ENCODE measurements around the gene LDB3.

The LDB3 gene

DNA sequence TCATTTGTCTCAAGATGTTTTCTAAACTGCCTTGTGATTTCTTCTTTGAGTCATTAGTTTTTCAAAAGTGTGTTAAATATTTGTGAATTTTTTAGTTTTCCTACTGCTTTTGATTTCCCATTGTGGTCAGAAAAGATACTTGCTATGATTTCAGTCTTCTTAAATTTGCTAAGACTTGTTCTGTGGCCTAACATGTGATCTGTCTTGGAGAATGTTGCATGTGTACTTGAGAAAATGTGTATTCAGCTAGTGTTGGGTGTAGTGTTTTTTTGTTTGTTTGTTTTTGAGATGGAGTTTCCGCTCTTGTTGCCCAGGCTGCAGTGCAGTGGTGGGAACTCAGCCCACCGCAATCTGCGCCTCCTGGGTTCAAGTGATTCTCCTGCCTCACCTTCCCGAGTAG, 116.7 kb downstream of the LDB3 start:
- no peak overlapping the region for H3K4me3 ChIP-seq (ENCODE audit: low read depth, low read length)
- TF ChIP-seq, protein P1, sequence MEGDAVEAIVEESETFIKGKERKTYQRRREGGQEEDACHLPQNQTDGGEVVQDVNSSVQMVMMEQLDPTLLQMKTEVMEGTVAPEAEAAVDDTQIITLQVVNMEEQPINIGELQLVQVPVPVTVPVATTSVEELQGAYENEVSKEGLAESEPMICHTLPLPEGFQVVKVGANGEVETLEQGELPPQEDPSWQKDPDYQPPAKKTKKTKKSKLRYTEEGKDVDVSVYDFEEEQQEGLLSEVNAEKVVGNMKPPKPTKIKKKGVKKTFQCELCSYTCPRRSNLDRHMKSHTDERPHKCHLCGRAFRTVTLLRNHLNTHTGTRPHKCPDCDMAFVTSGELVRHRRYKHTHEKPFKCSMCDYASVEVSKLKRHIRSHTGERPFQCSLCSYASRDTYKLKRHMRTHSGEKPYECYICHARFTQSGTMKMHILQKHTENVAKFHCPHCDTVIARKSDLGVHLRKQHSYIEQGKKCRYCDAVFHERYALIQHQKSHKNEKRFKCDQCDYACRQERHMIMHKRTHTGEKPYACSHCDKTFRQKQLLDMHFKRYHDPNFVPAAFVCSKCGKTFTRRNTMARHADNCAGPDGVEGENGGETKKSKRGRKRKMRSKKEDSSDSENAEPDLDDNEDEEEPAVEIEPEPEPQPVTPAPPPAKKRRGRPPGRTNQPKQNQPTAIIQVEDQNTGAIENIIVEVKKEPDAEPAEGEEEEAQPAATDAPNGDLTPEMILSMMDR (IDR thresholded peaks at IDR 0.05; ENCODE audit: low read depth, low read length): no peak
- no peak for DNase-seq (ENCODE audit: low read depth, low spot score)
- in situ Hi-C loops (cut with HindIII; ENCODE audit: low sequenced_read_pairs): no loop called here
